Body of pancreas (tissue), 4 donors: Measurements from ENCODE around the gene CLIC2. TPM values are rescaled to one million over a fixed set of nuclear protein-coding genes. Genes with fewer than 3 reads are reported as not detected.

ENCODE experiments used
- ATAC-seq: fragments of 150-250 bp; one replicate; pipeline ENCODE4 v1.9.1; 2016
- DNase-seq, 4 donors: peaks; one replicate each; pipeline ENCODE4 v3.0.0-alpha.2; 2019
- H3K27ac ChIP-seq, 4 donors: fragments of 200-600 bp; sonication (generic); 1 replicate in 3 of 4; 2 replicates in 1 of 4; pipeline versions ENCODE4 v1.5.1 to v1.6.1; 2016 to 2019; ENCODE audit warnings: mild to moderate bottlenecking in 1 of 4, mixed read lengths in 1 of 4, moderate library complexity in 1 of 4
- H3K27me3 ChIP-seq, 2 donors: fragments of 200-600 bp; sonication (generic); one replicate each; pipeline ENCODE4 v1.6.0; 2016; ENCODE audit warnings: mild to moderate bottlenecking in 1 of 2
- H3K36me3 ChIP-seq, 2 donors: fragments of 200-600 bp; sonication (generic); replicated peaks in 1 of 2; 2 replicates each; pipeline ENCODE4 v1.5.1; 2016; ENCODE audit warnings: low read depth in 2 of 2; ENCODE audit not compliant: insufficient read depth in 1 of 2
- H3K4me1 ChIP-seq: fragments of 200-600 bp; sonication (generic); one replicate; pipeline ENCODE4 v1.6.0; 2016
- H3K4me3 ChIP-seq, 2 donors: fragments of 200-600 bp; sonication (generic); 1 replicate in 1 of 2; 2 replicates in 1 of 2; pipeline ENCODE4 v1.5.1; 2016 to 2019
- H3K9me3 ChIP-seq, 3 donors: fragments of 200-600 bp; sonication (generic); 1 replicate in 2 of 3; 2 replicates in 1 of 3; pipeline ENCODE4 v1.5.1; 2016
- POLR2A ChIP-seq, 3 donors: fragments of 450-650 bp; IDR thresholded peaks; one replicate each; pipeline ENCODE4 v1.6.1; 2016; ENCODE audit warnings: antibody characterized with exemption in 3 of 3, mild to moderate bottlenecking in 2 of 3
- WGBS, 2 donors: methylation state at CpG; one replicate each; pipeline ENCODE4 v1.1.5; 2017; 5-methylcytosine and 5-hydroxymethylcytosine counted together
- intact Hi-C: fragments of 100-400 bp; cut with DNase I; formaldehyde crosslinking; loops from one replicate; pipeline ENCODE4 v1.15.1; 2023
- total RNA-seq, 2 donors: library from RNA; depleted of rRNA; stranded (reverse); fragments of >200 nt; gene quantifications; one replicate each; pipeline ENCODE4 v1.1.0, GENCODE V29; 2016
- TF ChIP-seq, protein P1 (sequence below), 7 experiments: fragments of 450-650 bp in 4 of 7; fragments of 200-600 bp in 3 of 7; sonication (generic) in 3 of 7; IDR thresholded peaks; one replicate each; pipeline ENCODE4 v1.5.1; 2016 to 2019; ENCODE audit warnings: antibody characterized with exemption in 7 of 7

CLIC2 gene
- total RNA-seq, 2 donors from 2014 or later, result 5.4 to 6.9 TPM

DNA sequence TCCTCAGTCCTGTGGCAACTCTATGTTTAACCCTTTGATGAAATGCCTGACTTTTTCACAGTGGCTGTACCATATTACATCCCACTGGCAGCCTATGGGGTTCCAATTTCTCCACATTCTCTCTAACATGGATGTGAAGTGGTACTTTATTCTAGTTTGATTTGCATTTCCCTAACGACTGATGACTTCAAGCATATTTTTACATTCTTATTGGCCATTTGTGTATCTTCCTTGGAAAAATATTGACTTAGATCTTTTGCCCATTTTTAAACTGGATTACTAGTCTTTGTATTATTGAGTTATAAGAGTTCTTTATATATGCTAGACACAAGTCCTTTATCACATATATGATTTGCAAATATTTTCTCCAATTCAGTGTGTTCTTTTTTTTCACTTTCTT is 68.0 kb downstream of the CLIC2 start:
- H3K4me1 ChIP-seq, result peaks cover 7% of the 10 kb centered on the region
- no peak for TF ChIP-seq POLR2A (IDR thresholded peaks at IDR 0.05)
- TF ChIP-seq, protein P1, sequence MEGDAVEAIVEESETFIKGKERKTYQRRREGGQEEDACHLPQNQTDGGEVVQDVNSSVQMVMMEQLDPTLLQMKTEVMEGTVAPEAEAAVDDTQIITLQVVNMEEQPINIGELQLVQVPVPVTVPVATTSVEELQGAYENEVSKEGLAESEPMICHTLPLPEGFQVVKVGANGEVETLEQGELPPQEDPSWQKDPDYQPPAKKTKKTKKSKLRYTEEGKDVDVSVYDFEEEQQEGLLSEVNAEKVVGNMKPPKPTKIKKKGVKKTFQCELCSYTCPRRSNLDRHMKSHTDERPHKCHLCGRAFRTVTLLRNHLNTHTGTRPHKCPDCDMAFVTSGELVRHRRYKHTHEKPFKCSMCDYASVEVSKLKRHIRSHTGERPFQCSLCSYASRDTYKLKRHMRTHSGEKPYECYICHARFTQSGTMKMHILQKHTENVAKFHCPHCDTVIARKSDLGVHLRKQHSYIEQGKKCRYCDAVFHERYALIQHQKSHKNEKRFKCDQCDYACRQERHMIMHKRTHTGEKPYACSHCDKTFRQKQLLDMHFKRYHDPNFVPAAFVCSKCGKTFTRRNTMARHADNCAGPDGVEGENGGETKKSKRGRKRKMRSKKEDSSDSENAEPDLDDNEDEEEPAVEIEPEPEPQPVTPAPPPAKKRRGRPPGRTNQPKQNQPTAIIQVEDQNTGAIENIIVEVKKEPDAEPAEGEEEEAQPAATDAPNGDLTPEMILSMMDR (IDR thresholded peaks at IDR 0.05), result no peak
- WGBS, 2 donors, result 70 to 82% methylated on average over 1 of the region's 1 CpG

DNA sequence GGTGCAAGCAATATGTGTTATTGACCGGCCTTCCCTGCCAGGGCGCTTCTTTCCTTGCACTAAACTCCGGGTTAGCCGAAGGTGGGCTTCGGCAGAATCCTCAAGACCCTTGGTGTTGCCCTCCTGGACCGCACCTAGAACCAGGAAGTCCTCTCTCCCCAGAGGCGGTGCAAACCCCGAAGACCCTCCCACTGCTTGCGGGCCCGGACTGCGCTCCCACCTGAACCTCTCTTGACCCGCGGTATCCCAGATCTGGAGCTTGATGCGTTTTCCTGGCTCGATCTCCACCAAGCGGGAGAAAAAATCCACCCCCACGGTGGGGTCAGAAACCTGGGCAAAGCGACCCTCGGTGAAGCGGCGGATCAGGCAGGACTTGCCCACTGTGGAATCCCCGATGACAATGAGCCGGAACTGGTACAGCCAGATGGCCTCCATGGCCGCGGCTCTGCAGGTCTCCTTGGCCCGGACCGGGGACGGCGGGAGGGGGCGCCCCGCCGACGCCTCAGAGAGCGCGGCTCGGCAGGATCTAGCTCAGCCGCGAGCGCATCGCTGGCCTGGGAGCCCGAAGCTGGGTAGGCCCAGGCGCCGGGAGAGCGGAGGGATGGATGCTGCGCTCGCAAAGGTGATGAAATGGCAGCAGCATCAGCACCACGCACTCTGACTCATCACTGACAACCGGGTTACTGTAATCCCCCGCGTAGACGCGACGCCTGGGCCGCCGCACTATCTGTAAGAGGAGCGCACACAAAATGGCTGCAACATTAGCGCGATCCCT is 70.4 kb downstream of the CLIC2 start, which contains the start of gene RAB39B:
Gene RAB39B, minus strand, starts transcription at position 638 of the 775 bp plus-strand sequence. Its CDS starts 203 bp downstream, at position 435.
- DNase-seq (peak; percentile 56 to 60 (median 58)), ATAC-seq (peak; percentile 74)
- intact Hi-C loops, result no loop called here
- Histone ChIP-seq H3K4me1 (peaks cover 7% of the 10 kb centered on the region), H3K9me3 (no peaks in the 10 kb centered on the region), H3K4me3 (peak within 1 kb of the TSS in 1 of 2 donors; percentile 58), H3K27me3 (no peaks in the 10 kb centered on the region), H3K36me3 (no peaks in the 10 kb centered on the region), H3K27ac (peak within 1 kb of the TSS in 1 of 4 donors; percentile 17)
- TF ChIP-seq, protein P1 (IDR thresholded peaks at IDR 0.05), result no peak
- TF ChIP-seq POLR2A (IDR thresholded peaks at IDR 0.05), result no peak
- 0 to 1% methylated on average over 14 to 21 of the region's 58 CpGs for WGBS, 2 donors

More for the DNA sequence above, 68.0 kb downstream of the CLIC2 start:
- no peak for ATAC-seq
- intact Hi-C loops, result no loop called here
- Histone ChIP-seq H3K4me3 (no peak overlapping the region), H3K36me3 (no peaks in the 10 kb centered on the region), H3K27ac (no peak overlapping the region), H3K9me3 (no peaks in the 10 kb centered on the region), H3K27me3 (no peaks in the 10 kb centered on the region)
- no peak for DNase-seq

DNA sequence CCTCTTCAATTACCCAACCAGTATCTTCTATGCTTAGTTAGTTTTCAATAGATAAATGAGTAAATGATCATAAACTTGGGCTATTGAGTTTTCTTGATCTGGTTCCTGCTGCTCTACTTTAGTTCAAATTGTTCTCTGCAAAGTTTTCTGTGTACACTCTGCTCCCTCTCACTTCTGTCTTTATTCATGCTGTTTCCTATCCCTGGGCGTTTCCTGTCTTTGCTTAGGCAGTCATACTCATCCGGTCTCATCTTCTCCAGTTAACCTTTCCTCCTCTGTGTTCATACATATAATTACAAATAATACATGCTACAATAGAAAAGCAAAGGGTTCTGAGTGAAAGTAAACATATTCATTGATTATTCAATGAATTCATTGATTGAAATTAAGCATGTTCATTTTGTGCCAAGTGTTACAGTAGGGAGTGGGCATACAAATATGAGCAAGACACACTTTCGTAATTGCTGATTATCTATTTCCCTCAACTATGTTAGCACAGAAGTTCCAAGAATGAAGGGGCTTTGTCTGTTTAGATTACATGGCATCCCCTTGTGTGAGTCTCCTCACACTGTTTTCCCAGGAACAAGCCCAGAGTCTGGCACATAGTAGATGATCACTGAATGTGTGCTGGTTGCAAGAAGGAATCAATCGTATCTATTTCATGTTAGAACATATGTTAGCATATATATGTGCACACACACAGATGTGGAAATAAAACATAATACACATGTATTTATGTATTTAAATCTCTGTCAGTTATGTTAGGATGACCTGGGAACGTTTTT is 71.3 kb downstream of the CLIC2 start:
- H3K4me1 ChIP-seq, result peaks cover 7% of the 10 kb centered on the region
- H3K4me3 ChIP-seq, result no peak overlapping the region
- DNase-seq (no peak), ATAC-seq (no peak)
- no peak for TF ChIP-seq POLR2A (IDR thresholded peaks at IDR 0.05)
- TF ChIP-seq, protein P1 (IDR thresholded peaks at IDR 0.05), result no peak
- no peak overlapping the region for H3K27ac ChIP-seq
- 19 to 36% methylated on average over 5 of the region's 5 CpGs for WGBS, 2 donors
- no peaks in the 10 kb centered on the region for H3K36me3 ChIP-seq
- H3K27me3 ChIP-seq, result no peaks in the 10 kb centered on the region
- intact Hi-C loops, result no loop called here
- H3K9me3 ChIP-seq, result no peaks in the 10 kb centered on the region

DNA sequence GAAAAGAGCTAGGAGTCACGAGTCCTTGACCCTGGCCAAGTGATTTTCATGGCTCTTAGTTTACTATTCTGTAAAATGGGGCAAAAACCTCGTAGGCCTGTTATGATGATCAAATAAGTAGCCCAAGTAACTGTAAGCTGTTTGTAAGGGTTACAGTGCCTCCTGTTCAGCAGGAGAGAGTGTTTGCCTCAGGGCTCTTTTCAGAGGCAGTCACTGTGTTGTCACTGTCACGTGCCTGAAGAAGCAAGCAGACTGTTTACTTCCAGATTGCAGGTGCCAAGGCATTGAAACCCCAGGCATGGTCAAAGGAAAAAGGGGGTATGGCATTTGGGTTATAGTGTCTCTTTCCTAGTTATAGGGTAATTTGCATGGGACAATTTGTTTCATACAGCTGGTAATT is 74.7 kb downstream of the CLIC2 start:
- TF ChIP-seq, protein P1 (IDR thresholded peaks at IDR 0.05), result no peak
- no peak for TF ChIP-seq POLR2A (IDR thresholded peaks at IDR 0.05)
- no peak for DNase-seq

More for the DNA sequence above, 74.7 kb downstream of the CLIC2 start:
- H3K27me3 ChIP-seq, result no peaks in the 10 kb centered on the region
- no peaks in the 10 kb centered on the region for H3K9me3 ChIP-seq
- H3K4me3 ChIP-seq, result no peak overlapping the region
- H3K27ac ChIP-seq, result no peak overlapping the region
- H3K4me1 ChIP-seq, result peaks cover 7% of the 10 kb centered on the region
- 20 to 65% methylated on average over 1 to 3 of the region's 3 CpGs for WGBS, 2 donors
- no peaks in the 10 kb centered on the region for H3K36me3 ChIP-seq
- intact Hi-C loops, result no loop called here
- ATAC-seq, result no peak
